HEK293 (cell line): ENCODE measurements around the gene ITPKA.

Experiments used
- CTCF ChIA-PET: fragments of 350-600 bp; formaldehyde crosslinking; extraction: SDS; loops from one replicate; lab custom pipeline; 2021; ENCODE audit warnings: antibody characterized with exemption; lab: Yijun Ruan, JAX
- POLR2A ChIA-PET: fragments of 300-600 bp; formaldehyde crosslinking; extraction: SDS; loops from one replicate; lab custom pipeline; 2020; ENCODE audit warnings: antibody characterized with exemption, inconsistent platforms; lab: Yijun Ruan, JAX
- H3K27ac ChIP-seq: fragments of 200-500 bp; sonication (Bioruptor generic); 2 replicates; pipeline ENCODE4 v1.5.1; 2014; ENCODE audit warnings: low read depth, low read length, control low read depth, inconsistent platforms; ENCODE audit errors: extremely low read depth
- H3K36me3 ChIP-seq, 2 experiments: fragments of 200-500 bp in 1 of 2; sonication (Bioruptor generic) in 1 of 2; 1 replicate in 1 of 2; 2 replicates in 1 of 2; pipeline ENCODE4 v1.5.1; 2014 to 2017; ENCODE audit warnings: inconsistent platforms in 2 of 2, low read length in 2 of 2; ENCODE audit not compliant: control insufficient read depth in 2 of 2, insufficient read depth in 1 of 2
- H3K4me1 ChIP-seq: fragments of 200-500 bp; sonication (Bioruptor generic); 2 replicates; pipeline ENCODE4 v1.5.1; 2014; ENCODE audit warnings: mild to moderate bottlenecking, low read length, inconsistent platforms; ENCODE audit not compliant: control insufficient read depth, insufficient read depth
- H3K4me3 ChIP-seq: 2 replicates; pipeline ENCODE4 v1.5.1; 2011; ENCODE audit warnings: low read depth, mild to moderate bottlenecking, control low read depth, low read length, moderate library complexity
- H3K9me3 ChIP-seq: fragments of 200-500 bp; sonication (Bioruptor generic); 2 replicates; pipeline ENCODE4 v1.5.1; 2014; ENCODE audit warnings: low read depth, low read length, inconsistent platforms; ENCODE audit not compliant: control insufficient read depth, insufficient read depth
- GFI1B ChIP-seq: fragments of 450-650 bp; formaldehyde crosslinking; IDR thresholded peaks from 2 replicates; pipeline ENCODE4 v1.5.1; 2016; ENCODE audit warnings: missing biosample characterization, missing genetic modification characterization
- KLF9 ChIP-seq: fragments of 450-650 bp; formaldehyde crosslinking; IDR thresholded peaks from 2 replicates; pipeline ENCODE4 v1.5.1; 2016; ENCODE audit warnings: missing biosample characterization, missing genetic modification characterization, low read depth
- SP7 ChIP-seq: fragments of 450-650 bp; formaldehyde crosslinking; IDR thresholded peaks from 2 replicates; pipeline ENCODE4 v1.5.1; 2016; ENCODE audit warnings: missing biosample characterization, missing genetic modification characterization
- ZBTB21 ChIP-seq: fragments of 450-650 bp; formaldehyde crosslinking; IDR thresholded peaks from 2 replicates; pipeline ENCODE4 v1.5.1; 2017; ENCODE audit warnings: missing biosample characterization, missing genetic modification characterization
- ZBTB48 ChIP-seq: fragments of 450-650 bp; formaldehyde crosslinking; IDR thresholded peaks from 2 replicates; pipeline ENCODE4 v1.5.1; 2016; ENCODE audit warnings: missing biosample characterization, missing genetic modification characterization
- ZNF114 ChIP-seq: fragments of 450-650 bp; formaldehyde crosslinking; IDR thresholded peaks from 2 replicates; pipeline ENCODE4 v1.5.0; 2017; ENCODE audit warnings: missing biosample characterization, missing genetic modification characterization
- ZNF138 ChIP-seq: fragments of 450-650 bp; formaldehyde crosslinking; IDR thresholded peaks from 2 replicates; pipeline ENCODE4 v1.5.1; 2016; ENCODE audit warnings: missing biosample characterization, missing genetic modification characterization, borderline replicate concordance
- ZNF292 ChIP-seq: fragments of 450-650 bp; formaldehyde crosslinking; IDR thresholded peaks from 2 replicates; pipeline ENCODE4 v1.5.1; 2016; ENCODE audit warnings: low read depth, missing biosample characterization, missing genetic modification characterization, borderline replicate concordance
- ZNF324 ChIP-seq: fragments of 450-650 bp; formaldehyde crosslinking; IDR thresholded peaks from 2 replicates; pipeline ENCODE4 v1.5.1; 2016; ENCODE audit warnings: missing biosample characterization, missing genetic modification characterization
- ZNF350 ChIP-seq: fragments of 450-650 bp; formaldehyde crosslinking; IDR thresholded peaks from 2 replicates; pipeline ENCODE4 v1.5.0; 2017; ENCODE audit warnings: missing biosample characterization, mild to moderate bottlenecking, missing genetic modification characterization
- ZNF600 ChIP-seq: fragments of 450-650 bp; formaldehyde crosslinking; IDR thresholded peaks from 2 replicates; pipeline ENCODE4 v1.5.1; 2016; ENCODE audit warnings: missing biosample characterization, missing genetic modification characterization
- ZNF610 ChIP-seq: fragments of 450-650 bp; formaldehyde crosslinking; IDR thresholded peaks from 2 replicates; pipeline ENCODE4 v1.5.1; 2016; ENCODE audit warnings: missing biosample characterization, missing genetic modification characterization, borderline replicate concordance
- ZNF626 ChIP-seq: fragments of 450-650 bp; sonication (Bioruptor Pico); formaldehyde crosslinking; IDR thresholded peaks from 2 replicates; pipeline ENCODE4 v1.5.1; 2018; ENCODE audit warnings: missing biosample characterization, missing genetic modification characterization, inconsistent platforms
- ZNF654 ChIP-seq: fragments of 450-650 bp; formaldehyde crosslinking; IDR thresholded peaks from 2 replicates; pipeline ENCODE4 v1.5.1; 2016; ENCODE audit warnings: low read depth, missing biosample characterization, missing genetic modification characterization
- ZNF843 ChIP-seq: fragments of 450-650 bp; formaldehyde crosslinking; IDR thresholded peaks from 2 replicates; pipeline ENCODE4 v1.5.1; 2016; ENCODE audit warnings: missing biosample characterization, missing genetic modification characterization
- ZSCAN16 ChIP-seq: fragments of 450-650 bp; formaldehyde crosslinking; IDR thresholded peaks from 2 replicates; pipeline ENCODE4 v1.5.1; 2016; ENCODE audit warnings: missing biosample characterization, missing genetic modification characterization
- TF ChIP-seq, protein P1 (sequence below): fragments of 450-650 bp; formaldehyde crosslinking; IDR thresholded peaks from 2 replicates; pipeline ENCODE4; 2016; ENCODE audit warnings: missing biosample characterization, missing genetic modification characterization
- TF ChIP-seq, protein P2 (sequence below): fragments of 450-650 bp; IDR thresholded peaks from 2 replicates; pipeline ENCODE4 v1.5.1; 2018; ENCODE audit warnings: missing biosample characterization, mild to moderate bottlenecking, missing genetic modification characterization
- TF ChIP-seq, protein P3 (sequence below): fragments of 450-650 bp; formaldehyde crosslinking; IDR thresholded peaks from 2 replicates; pipeline ENCODE4 v1.5.1; 2016; ENCODE audit warnings: missing biosample characterization, missing genetic modification characterization
- TF ChIP-seq, protein P4 (sequence below): fragments of 450-650 bp; formaldehyde crosslinking; IDR thresholded peaks from 2 replicates; pipeline ENCODE4 v1.5.1; 2016; ENCODE audit warnings: missing biosample characterization, missing genetic modification characterization
- TF ChIP-seq, protein P5 (sequence below): fragments of 450-650 bp; formaldehyde crosslinking; IDR thresholded peaks from 2 replicates; pipeline ENCODE4 v1.5.1; 2016; ENCODE audit warnings: missing biosample characterization, missing genetic modification characterization
- TF ChIP-seq, protein P6 (sequence below): fragments of 450-650 bp; formaldehyde crosslinking; IDR thresholded peaks from 2 replicates; pipeline ENCODE4 v1.5.1; 2017; ENCODE audit warnings: missing biosample characterization, mild to moderate bottlenecking, missing genetic modification characterization, moderate library complexity
- TF ChIP-seq, protein P7 (sequence below): fragments of 450-650 bp; formaldehyde crosslinking; IDR thresholded peaks from 2 replicates; pipeline ENCODE4 v1.5.1; 2017; ENCODE audit warnings: missing biosample characterization, missing genetic modification characterization
- TF ChIP-seq, protein P8 (sequence below): fragments of 450-650 bp; formaldehyde crosslinking; IDR thresholded peaks from 2 replicates; pipeline ENCODE4 v1.5.1; 2016; ENCODE audit warnings: missing biosample characterization, missing genetic modification characterization

Gene ITPKA

DNA sequence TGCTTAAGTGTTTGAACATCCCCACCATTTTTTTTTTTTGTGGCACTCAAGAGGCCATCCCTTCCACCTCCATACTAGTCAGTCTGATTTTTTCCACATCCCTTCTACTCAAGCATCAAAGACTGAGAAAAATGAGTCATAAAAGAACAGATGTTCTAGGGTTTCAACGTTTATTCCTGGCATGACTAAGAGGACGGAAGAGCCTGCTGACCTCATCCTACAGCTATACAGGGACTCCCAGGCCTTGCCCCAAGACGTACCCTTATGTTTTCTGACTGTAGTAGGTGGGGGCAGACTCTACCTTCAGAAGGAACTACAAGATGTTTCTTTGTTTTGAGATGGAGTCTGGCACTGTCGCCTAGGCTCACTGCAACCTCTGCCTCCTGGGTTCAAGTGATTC lies 3.3 kb upstream of the ITPKA start:
- ChIA-PET POLR2A (interaction anchor here (0.7 kb wide), 2 partner anchors 17 to 23 kb away, joined by 3 to 4 read pairs; no protein-coding TSS in a partner anchor), CTCF (interaction anchor here (0.7 to 0.9 kb wide), 2 partner anchors 24 to 458 kb away, joined by 4 to 5 read pairs; no protein-coding TSS in a partner anchor)
- Histone ChIP-seq H3K4me1 (no peaks in the 10 kb centered on the region), H3K27ac (no peak overlapping the region), H3K4me3 (no peak overlapping the region), H3K9me3 (no peaks in the 10 kb centered on the region), H3K36me3 (peaks cover 0 to 3% of the 10 kb centered on the region in 2 experiments; a peak in 1 of 3 replicates)
- TF ChIP-seq ZNF138 (tag by site-specific recombination) (no peak), GFI1B (tag by site-specific recombination) (no peak), ZNF843 (tag by site-specific recombination) (no peak), ZNF626 (tag by site-specific recombination) (no peak), ZSCAN16 (no peak), ZNF350 (no peak), ZBTB21 (peak; percentile 57), ZNF324 (tag by site-specific recombination) (peak; percentile 55; the same call in 1 of the 2 replicates), KLF9 (tag by site-specific recombination) (no peak), ZNF654 (tag by site-specific recombination) (no peak), SP7 (tag by site-specific recombination) (peak; percentile 74), ZNF610 (tag by site-specific recombination) (no peak), ZBTB48 (tag by site-specific recombination) (peak; percentile 61; the same call in 1 of the 2 replicates), ZNF292 (tag by site-specific recombination) (no peak), ZNF114 (tag by site-specific recombination) (no peak), ZNF600 (tag by site-specific recombination) (no peak)
- TF ChIP-seq, protein P1, sequence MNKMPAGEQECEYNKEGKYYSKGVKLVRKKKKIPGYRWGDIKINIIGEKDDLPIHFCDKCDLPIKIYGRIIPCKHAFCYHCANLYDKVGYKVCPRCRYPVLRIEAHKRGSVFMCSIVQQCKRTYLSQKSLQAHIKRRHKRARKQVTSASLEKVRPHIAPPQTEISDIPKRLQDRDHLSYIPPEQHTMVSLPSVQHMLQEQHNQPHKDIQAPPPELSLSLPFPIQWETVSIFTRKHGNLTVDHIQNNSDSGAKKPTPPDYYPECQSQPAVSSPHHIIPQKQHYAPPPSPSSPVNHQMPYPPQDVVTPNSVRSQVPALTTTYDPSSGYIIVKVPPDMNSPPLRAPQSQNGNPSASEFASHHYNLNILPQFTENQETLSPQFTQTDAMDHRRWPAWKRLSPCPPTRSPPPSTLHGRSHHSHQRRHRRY (tag by site-specific recombination), result no peak
- TF ChIP-seq, protein P2, sequence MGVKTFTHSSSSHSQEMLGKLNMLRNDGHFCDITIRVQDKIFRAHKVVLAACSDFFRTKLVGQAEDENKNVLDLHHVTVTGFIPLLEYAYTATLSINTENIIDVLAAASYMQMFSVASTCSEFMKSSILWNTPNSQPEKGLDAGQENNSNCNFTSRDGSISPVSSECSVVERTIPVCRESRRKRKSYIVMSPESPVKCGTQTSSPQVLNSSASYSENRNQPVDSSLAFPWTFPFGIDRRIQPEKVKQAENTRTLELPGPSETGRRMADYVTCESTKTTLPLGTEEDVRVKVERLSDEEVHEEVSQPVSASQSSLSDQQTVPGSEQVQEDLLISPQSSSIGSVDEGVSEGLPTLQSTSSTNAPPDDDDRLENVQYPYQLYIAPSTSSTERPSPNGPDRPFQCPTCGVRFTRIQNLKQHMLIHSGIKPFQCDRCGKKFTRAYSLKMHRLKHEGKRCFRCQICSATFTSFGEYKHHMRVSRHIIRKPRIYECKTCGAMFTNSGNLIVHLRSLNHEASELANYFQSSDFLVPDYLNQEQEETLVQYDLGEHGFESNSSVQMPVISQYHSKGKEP (tag by site-specific recombination), result no peak
- TF ChIP-seq, protein P3, sequence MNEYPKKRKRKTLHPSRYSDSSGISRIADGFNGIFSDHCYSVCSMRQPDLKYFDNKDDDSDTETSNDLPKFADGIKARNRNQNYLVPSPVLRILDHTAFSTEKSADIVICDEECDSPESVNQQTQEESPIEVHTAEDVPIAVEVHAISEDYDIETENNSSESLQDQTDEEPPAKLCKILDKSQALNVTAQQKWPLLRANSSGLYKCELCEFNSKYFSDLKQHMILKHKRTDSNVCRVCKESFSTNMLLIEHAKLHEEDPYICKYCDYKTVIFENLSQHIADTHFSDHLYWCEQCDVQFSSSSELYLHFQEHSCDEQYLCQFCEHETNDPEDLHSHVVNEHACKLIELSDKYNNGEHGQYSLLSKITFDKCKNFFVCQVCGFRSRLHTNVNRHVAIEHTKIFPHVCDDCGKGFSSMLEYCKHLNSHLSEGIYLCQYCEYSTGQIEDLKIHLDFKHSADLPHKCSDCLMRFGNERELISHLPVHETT (tag by site-specific recombination), result peak; percentile 72
- TF ChIP-seq, protein P4, sequence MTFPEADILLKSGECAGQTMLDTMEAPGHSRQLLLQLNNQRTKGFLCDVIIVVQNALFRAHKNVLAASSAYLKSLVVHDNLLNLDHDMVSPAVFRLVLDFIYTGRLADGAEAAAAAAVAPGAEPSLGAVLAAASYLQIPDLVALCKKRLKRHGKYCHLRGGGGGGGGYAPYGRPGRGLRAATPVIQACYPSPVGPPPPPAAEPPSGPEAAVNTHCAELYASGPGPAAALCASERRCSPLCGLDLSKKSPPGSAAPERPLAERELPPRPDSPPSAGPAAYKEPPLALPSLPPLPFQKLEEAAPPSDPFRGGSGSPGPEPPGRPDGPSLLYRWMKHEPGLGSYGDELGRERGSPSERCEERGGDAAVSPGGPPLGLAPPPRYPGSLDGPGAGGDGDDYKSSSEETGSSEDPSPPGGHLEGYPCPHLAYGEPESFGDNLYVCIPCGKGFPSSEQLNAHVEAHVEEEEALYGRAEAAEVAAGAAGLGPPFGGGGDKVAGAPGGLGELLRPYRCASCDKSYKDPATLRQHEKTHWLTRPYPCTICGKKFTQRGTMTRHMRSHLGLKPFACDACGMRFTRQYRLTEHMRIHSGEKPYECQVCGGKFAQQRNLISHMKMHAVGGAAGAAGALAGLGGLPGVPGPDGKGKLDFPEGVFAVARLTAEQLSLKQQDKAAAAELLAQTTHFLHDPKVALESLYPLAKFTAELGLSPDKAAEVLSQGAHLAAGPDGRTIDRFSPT, result no peak
- TF ChIP-seq, protein P5, sequence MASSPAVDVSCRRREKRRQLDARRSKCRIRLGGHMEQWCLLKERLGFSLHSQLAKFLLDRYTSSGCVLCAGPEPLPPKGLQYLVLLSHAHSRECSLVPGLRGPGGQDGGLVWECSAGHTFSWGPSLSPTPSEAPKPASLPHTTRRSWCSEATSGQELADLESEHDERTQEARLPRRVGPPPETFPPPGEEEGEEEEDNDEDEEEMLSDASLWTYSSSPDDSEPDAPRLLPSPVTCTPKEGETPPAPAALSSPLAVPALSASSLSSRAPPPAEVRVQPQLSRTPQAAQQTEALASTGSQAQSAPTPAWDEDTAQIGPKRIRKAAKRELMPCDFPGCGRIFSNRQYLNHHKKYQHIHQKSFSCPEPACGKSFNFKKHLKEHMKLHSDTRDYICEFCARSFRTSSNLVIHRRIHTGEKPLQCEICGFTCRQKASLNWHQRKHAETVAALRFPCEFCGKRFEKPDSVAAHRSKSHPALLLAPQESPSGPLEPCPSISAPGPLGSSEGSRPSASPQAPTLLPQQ (tag by site-specific recombination), result 0 out of 2 replicates have a peak, but pooled peaks have one; percentile 28
- TF ChIP-seq, protein P6, sequence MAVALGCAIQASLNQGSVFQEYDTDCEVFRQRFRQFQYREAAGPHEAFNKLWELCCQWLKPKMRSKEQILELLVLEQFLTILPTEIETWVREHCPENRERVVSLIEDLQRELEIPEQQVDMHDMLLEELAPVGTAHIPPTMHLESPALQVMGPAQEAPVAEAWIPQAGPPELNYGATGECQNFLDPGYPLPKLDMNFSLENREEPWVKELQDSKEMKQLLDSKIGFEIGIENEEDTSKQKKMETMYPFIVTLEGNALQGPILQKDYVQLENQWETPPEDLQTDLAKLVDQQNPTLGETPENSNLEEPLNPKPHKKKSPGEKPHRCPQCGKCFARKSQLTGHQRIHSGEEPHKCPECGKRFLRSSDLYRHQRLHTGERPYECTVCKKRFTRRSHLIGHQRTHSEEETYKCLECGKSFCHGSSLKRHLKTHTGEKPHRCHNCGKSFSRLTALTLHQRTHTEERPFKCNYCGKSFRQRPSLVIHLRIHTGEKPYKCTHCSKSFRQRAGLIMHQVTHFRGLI, result no peak
- TF ChIP-seq, protein P7, sequence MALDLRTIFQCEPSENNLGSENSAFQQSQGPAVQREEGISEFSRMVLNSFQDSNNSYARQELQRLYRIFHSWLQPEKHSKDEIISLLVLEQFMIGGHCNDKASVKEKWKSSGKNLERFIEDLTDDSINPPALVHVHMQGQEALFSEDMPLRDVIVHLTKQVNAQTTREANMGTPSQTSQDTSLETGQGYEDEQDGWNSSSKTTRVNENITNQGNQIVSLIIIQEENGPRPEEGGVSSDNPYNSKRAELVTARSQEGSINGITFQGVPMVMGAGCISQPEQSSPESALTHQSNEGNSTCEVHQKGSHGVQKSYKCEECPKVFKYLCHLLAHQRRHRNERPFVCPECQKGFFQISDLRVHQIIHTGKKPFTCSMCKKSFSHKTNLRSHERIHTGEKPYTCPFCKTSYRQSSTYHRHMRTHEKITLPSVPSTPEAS (tag by site-specific recombination), result no peak
- TF ChIP-seq, protein P8, sequence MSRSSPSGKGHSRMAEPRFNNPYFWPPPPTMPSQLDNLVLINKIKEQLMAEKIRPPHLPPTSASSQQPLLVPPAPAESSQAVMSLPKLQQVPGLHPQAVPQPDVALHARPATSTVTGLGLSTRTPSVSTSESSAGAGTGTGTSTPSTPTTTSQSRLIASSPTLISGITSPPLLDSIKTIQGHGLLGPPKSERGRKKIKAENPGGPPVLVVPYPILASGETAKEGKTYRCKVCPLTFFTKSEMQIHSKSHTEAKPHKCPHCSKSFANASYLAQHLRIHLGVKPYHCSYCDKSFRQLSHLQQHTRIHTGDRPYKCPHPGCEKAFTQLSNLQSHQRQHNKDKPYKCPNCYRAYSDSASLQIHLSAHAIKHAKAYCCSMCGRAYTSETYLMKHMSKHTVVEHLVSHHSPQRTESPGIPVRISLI (tag by site-specific recombination), result no peak; the same call in 1 of the 2 replicates
